ENCODE results near the gene USPL1.

Gene USPL1

DNA sequence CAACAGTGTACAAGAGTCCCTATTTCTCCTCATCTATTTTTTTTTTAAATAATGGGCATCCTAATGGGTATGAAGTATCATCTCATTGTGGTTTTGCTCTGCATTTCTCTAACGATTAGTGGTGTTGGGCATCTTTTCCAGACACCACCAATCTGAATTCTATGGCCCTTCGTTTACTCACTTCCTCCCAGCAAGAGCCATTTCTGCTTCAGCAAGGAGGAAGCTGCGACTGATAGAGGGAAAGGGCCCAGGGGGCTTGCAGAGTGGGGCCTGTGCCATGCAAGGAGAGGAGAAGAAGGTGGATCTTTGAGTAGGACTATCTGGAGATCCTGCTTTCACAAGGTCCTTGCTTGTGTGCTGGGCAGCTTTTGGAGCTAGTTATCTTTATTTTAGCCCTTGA lies 58.0 kb downstream of the USPL1 start (continued):
- no peak for TF ChIP-seq ZC3H10 (CRISPR knock-in tag; IDR thresholded peaks at IDR 0.05)
- no peak for TF ChIP-seq ZFP3 (CRISPR knock-in tag; IDR thresholded peaks at IDR 0.05)
- no peak for TF ChIP-seq BACH2 (CRISPR knock-in tag; IDR thresholded peaks at IDR 0.05; ENCODE audit: borderline replicate concordance)
- no peak for TF ChIP-seq ARNTL (CRISPR knock-in tag; IDR thresholded peaks at IDR 0.05; ENCODE audit: borderline replicate concordance, low read depth)
- TF ChIP-seq ZNF565 (CRISPR knock-in tag; conservative IDR thresholded peaks at IDR 0.05; ENCODE audit: low read depth), result no peak
- no peak for TF ChIP-seq ISL1 (CRISPR knock-in tag; IDR thresholded peaks at IDR 0.05)

DNA sequence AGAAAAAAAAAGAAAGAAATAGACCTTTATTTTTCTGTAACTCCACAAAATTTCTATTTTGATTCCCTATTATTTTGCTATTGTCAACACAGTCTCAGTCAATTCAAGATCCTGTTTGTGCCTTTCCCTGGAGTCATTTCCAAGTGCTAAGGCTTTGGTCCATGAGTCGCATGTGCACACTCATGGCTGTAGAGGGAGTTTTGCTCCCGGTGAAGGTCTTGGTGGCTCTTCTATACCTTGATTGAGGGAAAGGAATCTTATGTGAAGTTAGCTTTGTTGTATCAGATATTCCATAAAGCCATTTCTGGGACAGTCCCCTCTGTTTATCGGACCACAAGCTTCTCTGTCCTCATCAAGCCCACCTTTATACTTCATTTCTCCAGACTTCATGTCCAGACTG lies 59.0 kb downstream of the USPL1 start:
- TF ChIP-seq ISL1 (CRISPR knock-in tag; IDR thresholded peaks at IDR 0.05) (no peak), CSDC2 (CRISPR knock-in tag; IDR thresholded peaks at IDR 0.05) (no peak), PATZ1 (CRISPR knock-in tag; IDR thresholded peaks at IDR 0.05; ENCODE audit: borderline replicate concordance) (no peak), RARB (CRISPR knock-in tag; IDR thresholded peaks at IDR 0.05) (no peak), ZNF70 (CRISPR knock-in tag; IDR thresholded peaks at IDR 0.05) (no peak), ZNF565 (CRISPR knock-in tag; conservative IDR thresholded peaks at IDR 0.05; ENCODE audit: low read depth) (no peak), SNAI2 (CRISPR knock-in tag; IDR thresholded peaks at IDR 0.05) (no peak), ARNTL (CRISPR knock-in tag; IDR thresholded peaks at IDR 0.05; ENCODE audit: borderline replicate concordance, low read depth) (no peak), ZC3H10 (CRISPR knock-in tag; IDR thresholded peaks at IDR 0.05) (no peak), PPARA (CRISPR knock-in tag; IDR thresholded peaks at IDR 0.05; ENCODE audit: borderline replicate concordance) (no peak), OSR1 (CRISPR knock-in tag; IDR thresholded peaks at IDR 0.05) (no peak), ZNF8 (CRISPR knock-in tag; IDR thresholded peaks at IDR 0.05) (no peak), ZFP30 (CRISPR knock-in tag; IDR thresholded peaks at IDR 0.05) (no peak), GLIS3 (CRISPR knock-in tag; IDR thresholded peaks at IDR 0.05) (no peak), CSRNP3 (CRISPR knock-in tag; IDR thresholded peaks at IDR 0.05) (no peak), ESRRG (CRISPR knock-in tag; IDR thresholded peaks at IDR 0.05) (no peak), ZFP3 (CRISPR knock-in tag; IDR thresholded peaks at IDR 0.05) (no peak), BACH2 (CRISPR knock-in tag; IDR thresholded peaks at IDR 0.05; ENCODE audit: borderline replicate concordance) (no peak)
- TF ChIP-seq, protein P1, sequence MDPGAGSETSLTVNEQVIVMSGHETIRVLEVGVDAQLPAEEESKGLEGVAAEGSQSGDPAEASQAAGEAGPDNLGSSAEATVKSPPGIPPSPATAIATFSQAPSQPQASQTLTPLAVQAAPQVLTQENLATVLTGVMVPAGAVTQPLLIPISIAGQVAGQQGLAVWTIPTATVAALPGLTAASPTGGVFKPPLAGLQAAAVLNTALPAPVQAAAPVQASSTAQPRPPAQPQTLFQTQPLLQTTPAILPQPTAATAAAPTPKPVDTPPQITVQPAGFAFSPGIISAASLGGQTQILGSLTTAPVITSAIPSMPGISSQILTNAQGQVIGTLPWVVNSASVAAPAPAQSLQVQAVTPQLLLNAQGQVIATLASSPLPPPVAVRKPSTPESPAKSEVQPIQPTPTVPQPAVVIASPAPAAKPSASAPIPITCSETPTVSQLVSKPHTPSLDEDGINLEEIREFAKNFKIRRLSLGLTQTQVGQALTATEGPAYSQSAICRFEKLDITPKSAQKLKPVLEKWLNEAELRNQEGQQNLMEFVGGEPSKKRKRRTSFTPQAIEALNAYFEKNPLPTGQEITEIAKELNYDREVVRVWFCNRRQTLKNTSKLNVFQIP (CRISPR knock-in tag; IDR thresholded peaks at IDR 0.05; ENCODE audit: borderline replicate concordance, low read depth), result no peak
- TF ChIP-seq, protein P2, sequence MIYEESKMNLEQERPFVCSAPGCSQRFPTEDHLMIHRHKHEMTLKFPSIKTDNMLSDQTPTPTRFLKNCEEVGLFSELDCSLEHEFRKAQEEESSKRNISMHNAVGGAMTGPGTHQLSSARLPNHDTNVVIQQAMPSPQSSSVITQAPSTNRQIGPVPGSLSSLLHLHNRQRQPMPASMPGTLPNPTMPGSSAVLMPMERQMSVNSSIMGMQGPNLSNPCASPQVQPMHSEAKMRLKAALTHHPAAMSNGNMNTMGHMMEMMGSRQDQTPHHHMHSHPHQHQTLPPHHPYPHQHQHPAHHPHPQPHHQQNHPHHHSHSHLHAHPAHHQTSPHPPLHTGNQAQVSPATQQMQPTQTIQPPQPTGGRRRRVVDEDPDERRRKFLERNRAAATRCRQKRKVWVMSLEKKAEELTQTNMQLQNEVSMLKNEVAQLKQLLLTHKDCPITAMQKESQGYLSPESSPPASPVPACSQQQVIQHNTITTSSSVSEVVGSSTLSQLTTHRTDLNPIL (CRISPR knock-in tag; IDR thresholded peaks at IDR 0.05; ENCODE audit: low read depth), result no peak
- ATAC-seq, result no peak

- no peak for TF ChIP-seq ZNF565 (CRISPR knock-in tag; conservative IDR thresholded peaks at IDR 0.05; ENCODE audit: low read depth)
- no peak for TF ChIP-seq ISL1 (CRISPR knock-in tag; IDR thresholded peaks at IDR 0.05)
- TF ChIP-seq, protein P2 (CRISPR knock-in tag; IDR thresholded peaks at IDR 0.05; ENCODE audit: low read depth), result no peak
- TF ChIP-seq GLIS3 (CRISPR knock-in tag; IDR thresholded peaks at IDR 0.05), result no peak
- no peak for TF ChIP-seq ARNTL (CRISPR knock-in tag; IDR thresholded peaks at IDR 0.05; ENCODE audit: borderline replicate concordance, low read depth)
- no peak for TF ChIP-seq TCF4 (CRISPR knock-in tag; IDR thresholded peaks at IDR 0.05; ENCODE audit: borderline replicate concordance)
- no peak for TF ChIP-seq ZNF8 (CRISPR knock-in tag; IDR thresholded peaks at IDR 0.05)
- no peak for TF ChIP-seq ZC3H10 (CRISPR knock-in tag; IDR thresholded peaks at IDR 0.05)
- TF ChIP-seq OSR1 (CRISPR knock-in tag; IDR thresholded peaks at IDR 0.05), result no peak
- ATAC-seq, result peak; percentile 92
Observed at GRCh38 chr13:30679483-30680330, 62.0 kb downstream of the USPL1 start.

Measured in SK-N-SH treated with all-trans-retinoic acid at 6 μM for 48 hours (cell line).